ENCODE results near the gene MYO1D.

Gene MYO1D

GRCh38 chr17:32517982-32518381 is 358.9 kb downstream of the MYO1D start:
- no peak overlapping the region for H3K9ac ChIP-seq
- no peaks in the 10 kb centered on the region for H4K20me1 ChIP-seq (ENCODE audit: insufficient read depth)
- H3K4me2 ChIP-seq, result no peak overlapping the region
- no peak overlapping the region for H3K4me3 ChIP-seq (IDR thresholded peaks at IDR 0.05; ENCODE audit: insufficient read depth, low read depth, low read length)
- peaks cover 22% of the 10 kb centered on the region for H3K4me1 ChIP-seq (ENCODE audit: low read depth, poor library complexity, severe bottlenecking)
- no peaks in the 10 kb centered on the region for H3K27me3 ChIP-seq (ENCODE audit: insufficient read depth, low read depth)
- H3K27ac ChIP-seq, result no peak overlapping the region
- no peaks in the 10 kb centered on the region for H3K79me2 ChIP-seq (ENCODE audit: insufficient read depth, low read depth)
- no peaks in the 10 kb centered on the region for H3K36me3 ChIP-seq (ENCODE audit: insufficient read depth)
- no peak overlapping the region for H2AFZ ChIP-seq (ENCODE audit: low read depth)
- no peak for TF ChIP-seq CTCF (conservative IDR thresholded peaks at IDR 0.05; ENCODE audit: low read depth, low read length)

- no peaks in the 10 kb centered on the region for H3K36me3 ChIP-seq (ENCODE audit: insufficient read depth)
- no peak overlapping the region for H3K4me3 ChIP-seq (IDR thresholded peaks at IDR 0.05; ENCODE audit: insufficient read depth, low read depth, low read length)
- no peak overlapping the region for H2AFZ ChIP-seq (ENCODE audit: low read depth)
- H3K4me2 ChIP-seq, result no peak overlapping the region
- no peaks in the 10 kb centered on the region for H3K79me2 ChIP-seq (ENCODE audit: insufficient read depth, low read depth)
- no peak for TF ChIP-seq CTCF (conservative IDR thresholded peaks at IDR 0.05; ENCODE audit: low read depth, low read length)
- no peaks in the 10 kb centered on the region for H4K20me1 ChIP-seq (ENCODE audit: insufficient read depth)
- H3K4me1 ChIP-seq (ENCODE audit: low read depth, poor library complexity, severe bottlenecking), result peaks cover 20% of the 10 kb centered on the region
- H3K9ac ChIP-seq, result no peak overlapping the region
- H3K27me3 ChIP-seq (ENCODE audit: insufficient read depth, low read depth), result no peaks in the 10 kb centered on the region
- H3K27ac ChIP-seq, result no peak overlapping the region
Observed at GRCh38 chr17:32516940-32517701, 359.8 kb downstream of the MYO1D start.

GRCh38 chr17:32516450-32516849 is 360.5 kb downstream of the MYO1D start:
- no peaks in the 10 kb centered on the region for H3K27me3 ChIP-seq (ENCODE audit: insufficient read depth, low read depth)
- peak overlapping the region; percentile 3; the same call in 1 of the 2 replicates for H3K4me2 ChIP-seq
- no peak for TF ChIP-seq CTCF (conservative IDR thresholded peaks at IDR 0.05; ENCODE audit: low read depth, low read length)

GRCh38 chr17:32515677-32516383 is 361.1 kb downstream of the MYO1D start:
- Histone ChIP-seq H3K79me2 (ENCODE audit: insufficient read depth, low read depth) (no peaks in the 10 kb centered on the region), H3K27me3 (ENCODE audit: insufficient read depth, low read depth) (no peaks in the 10 kb centered on the region), H3K27ac (peak overlapping the region; percentile 35), H3K9ac (no peak overlapping the region), H3K4me3 (IDR thresholded peaks at IDR 0.05; ENCODE audit: insufficient read depth, low read depth, low read length) (no peak overlapping the region), H3K4me1 (ENCODE audit: low read depth, poor library complexity, severe bottlenecking) (peaks cover 20% of the 10 kb centered on the region), H2AFZ (ENCODE audit: low read depth) (no peak overlapping the region), H3K4me2 (peak overlapping the region; percentile 3; the same call in 1 of the 2 replicates), H3K36me3 (ENCODE audit: insufficient read depth) (no peaks in the 10 kb centered on the region), H4K20me1 (ENCODE audit: insufficient read depth) (no peaks in the 10 kb centered on the region)
- TF ChIP-seq CTCF (conservative IDR thresholded peaks at IDR 0.05; ENCODE audit: low read depth, low read length), result no peak

More at GRCh38 chr17:32516450-32516849, 360.5 kb downstream of the MYO1D start:
- Histone ChIP-seq H3K36me3 (ENCODE audit: insufficient read depth) (no peaks in the 10 kb centered on the region), H4K20me1 (ENCODE audit: insufficient read depth) (no peaks in the 10 kb centered on the region), H3K9ac (no peak overlapping the region), H3K4me1 (ENCODE audit: low read depth, poor library complexity, severe bottlenecking) (peaks cover 20% of the 10 kb centered on the region), H3K79me2 (ENCODE audit: insufficient read depth, low read depth) (no peaks in the 10 kb centered on the region), H3K27ac (peak overlapping the region; percentile 14; the same call in 1 of the 2 replicates), H2AFZ (ENCODE audit: low read depth) (no peak overlapping the region), H3K4me3 (IDR thresholded peaks at IDR 0.05; ENCODE audit: insufficient read depth, low read depth, low read length) (no peak overlapping the region)
